Central memory CD8-positive, alpha-beta T cell (primary cell): ENCODE results near the gene AMD1.
"Not testable (repeated sequence)": the region's sequence is repeated elsewhere in the genome, so short reads cannot be mapped to it uniquely, and the experiment has no call there.

ENCODE experiments used
- ATAC-seq: fragments of 150-1000 bp; cut with Tn5 transposase; replicated peaks from 2 replicates; pipeline ENCODE4 v1.10.0; 2022; ENCODE audit warnings: mild to moderate bottlenecking, moderate FRiP score, moderate number of reproducible peaks; ENCODE audit not compliant: poor library complexity, severe bottlenecking; ENCODE audit errors: extremely low read depth
- DNase-seq, 2 donors: peaks; one replicate each; pipeline ENCODE4 v3.0.0; 2021; ENCODE audit warnings: low spot score in 2 of 2
- H3K27ac Mint-ChIP-seq: one replicate; pipeline ENCODE4 v1.8.0; 2022; ENCODE audit warnings: low read depth, mild to moderate bottlenecking, moderate library complexity, mixed read lengths
- H3K27me3 Mint-ChIP-seq: one replicate; pipeline ENCODE4 v1.8.0; 2022; ENCODE audit warnings: mixed read lengths
- H3K36me3 Mint-ChIP-seq: one replicate; pipeline ENCODE4 v1.8.0; 2022; ENCODE audit warnings: mild to moderate bottlenecking, moderate library complexity, mixed read lengths; ENCODE audit not compliant: insufficient read depth
- H3K4me1 Mint-ChIP-seq: one replicate; pipeline ENCODE4 v1.8.0; 2022; ENCODE audit warnings: mixed read lengths
- H3K4me3 Mint-ChIP-seq: one replicate; pipeline ENCODE4 v1.8.0; 2022; ENCODE audit warnings: mild to moderate bottlenecking, moderate library complexity, mixed read lengths
- H3K9me3 Mint-ChIP-seq: one replicate; pipeline ENCODE4 v1.8.0; 2022; ENCODE audit warnings: mixed read lengths

Gene AMD1

GRCh38 chr6:110882274-110882619, 7.7 kb downstream of the AMD1 start:
- ATAC-seq (no peak), DNase-seq (no peak)
- Mint-ChIP-seq H3K4me1 (peaks cover 84% of the 10 kb centered on the region), H3K27me3 (no peaks in the 10 kb centered on the region), H3K36me3 (peaks cover 19% of the 10 kb centered on the region), H3K4me3 (peak overlapping the region; percentile 40), H3K9me3 (no peaks in the 10 kb centered on the region), H3K27ac (peak overlapping the region; percentile 25)

- peaks cover 13% of the 10 kb centered on the region for H3K36me3 Mint-ChIP-seq
- H3K4me3 Mint-ChIP-seq: peak overlapping the region; percentile 40
- peak overlapping the region; percentile 25 for H3K27ac Mint-ChIP-seq
- no peaks in the 10 kb centered on the region for H3K27me3 Mint-ChIP-seq
- H3K4me1 Mint-ChIP-seq: peaks cover 79% of the 10 kb centered on the region
- DNase-seq: no peak
- no peak for ATAC-seq
- no peaks in the 10 kb centered on the region for H3K9me3 Mint-ChIP-seq
Measured at GRCh38 chr6:110882824-110883554, 8.4 kb downstream of the AMD1 start.

GRCh38 chr6:110884321-110884720, 9.7 kb downstream of the AMD1 start:
- H3K27me3 Mint-ChIP-seq: no peaks in the 10 kb centered on the region
- no peak overlapping the region for H3K27ac Mint-ChIP-seq
- no peaks in the 10 kb centered on the region for H3K9me3 Mint-ChIP-seq
- peaks cover 75% of the 10 kb centered on the region for H3K4me1 Mint-ChIP-seq
- no peak for DNase-seq
- ATAC-seq: no peak
- H3K36me3 Mint-ChIP-seq: peaks cover 18% of the 10 kb centered on the region
- peak overlapping the region; percentile 41 for H3K4me3 Mint-ChIP-seq

- no peak overlapping the region for H3K27ac Mint-ChIP-seq
- no peaks in the 10 kb centered on the region for H3K9me3 Mint-ChIP-seq
- H3K27me3 Mint-ChIP-seq: no peaks in the 10 kb centered on the region
- H3K4me3 Mint-ChIP-seq: no peak overlapping the region
- peaks cover 23% of the 10 kb centered on the region for H3K36me3 Mint-ChIP-seq
- no peak for DNase-seq
- no peak for ATAC-seq
- H3K4me1 Mint-ChIP-seq: peaks cover 64% of the 10 kb centered on the region
Measured at GRCh38 chr6:110885526-110885925, 10.9 kb downstream of the AMD1 start.

GRCh38 chr6:110886555-110887167, 12.1 kb downstream of the AMD1 start:
- H3K4me1 Mint-ChIP-seq: peaks cover 55% of the 10 kb centered on the region
- no peak overlapping the region for H3K4me3 Mint-ChIP-seq
- DNase-seq: no peak
- ATAC-seq: no peak
- no peak overlapping the region for H3K27ac Mint-ChIP-seq
- H3K36me3 Mint-ChIP-seq: peaks cover 31% of the 10 kb centered on the region
- no peaks in the 10 kb centered on the region for H3K27me3 Mint-ChIP-seq
- no peaks in the 10 kb centered on the region for H3K9me3 Mint-ChIP-seq

GRCh38 chr6:110890288-110890687, 15.7 kb downstream of the AMD1 start:
- Mint-ChIP-seq H3K36me3 (peaks cover 57% of the 10 kb centered on the region), H3K27ac (peak overlapping the region; percentile 13), H3K4me1 (peaks cover 23% of the 10 kb centered on the region)

GRCh38 chr6:110895907-110896608, 21.5 kb downstream of the AMD1 start:
- ATAC-seq: no peak
- Mint-ChIP-seq H3K4me1 (no peaks in the 10 kb centered on the region), H3K27ac (no peak overlapping the region), H3K9me3 (no peaks in the 10 kb centered on the region), H3K36me3 (peaks cover 57% of the 10 kb centered on the region), H3K27me3 (no peaks in the 10 kb centered on the region), H3K4me3 (no peak overlapping the region)
- no peak for DNase-seq

More at GRCh38 chr6:110890288-110890687, 15.7 kb downstream of the AMD1 start:
- DNase-seq (no peak), ATAC-seq (no peak)
- Mint-ChIP-seq H3K4me3 (no peak overlapping the region), H3K9me3 (no peaks in the 10 kb centered on the region), H3K27me3 (no peaks in the 10 kb centered on the region)

GRCh38 chr6:110897433-110897832, 22.8 kb downstream of the AMD1 start:
- no peaks in the 10 kb centered on the region for H3K4me1 Mint-ChIP-seq
- peaks cover 46% of the 10 kb centered on the region for H3K36me3 Mint-ChIP-seq
- H3K27me3 Mint-ChIP-seq: no peaks in the 10 kb centered on the region
- DNase-seq (no peak), ATAC-seq (no peak)
- H3K4me3 Mint-ChIP-seq: no peak overlapping the region
- H3K9me3 Mint-ChIP-seq: no peaks in the 10 kb centered on the region
- H3K27ac Mint-ChIP-seq: no peak overlapping the region

- Mint-ChIP-seq H3K4me3 (no peak overlapping the region), H3K4me1 (peaks cover 1% of the 10 kb centered on the region), H3K27ac (no peak overlapping the region), H3K27me3 (no peaks in the 10 kb centered on the region), H3K9me3 (no peaks in the 10 kb centered on the region), H3K36me3 (peaks cover 40% of the 10 kb centered on the region)
- DNase-seq (no peak), ATAC-seq (no peak)
Measured at GRCh38 chr6:110898111-110898510, 23.5 kb downstream of the AMD1 start.

GRCh38 chr6:110900028-110900598, 25.5 kb downstream of the AMD1 start:
- Mint-ChIP-seq H3K36me3 (peaks cover 25% of the 10 kb centered on the region), H3K27me3 (no peaks in the 10 kb centered on the region), H3K9me3 (peaks cover 7% of the 10 kb centered on the region), H3K4me3 (no peak overlapping the region), H3K27ac (no peak overlapping the region), H3K4me1 (peaks cover 5% of the 10 kb centered on the region)
- DNase-seq (no peak), ATAC-seq (no peak)

GRCh38 chr6:110901601-110902000, 27.0 kb downstream of the AMD1 start:
- Mint-ChIP-seq H3K9me3 (peaks cover 14% of the 10 kb centered on the region), H3K36me3 (peaks cover 11% of the 10 kb centered on the region)
- not testable (repeated sequence) for H3K27me3 Mint-ChIP-seq, ATAC-seq, H3K4me1 Mint-ChIP-seq, H3K4me3 Mint-ChIP-seq, DNase-seq, H3K27ac Mint-ChIP-seq

- Mint-ChIP-seq H3K9me3 (peaks cover 19% of the 10 kb centered on the region), H3K4me3 (no peak overlapping the region), H3K36me3 (peaks cover 9% of the 10 kb centered on the region), H3K27me3 (no peaks in the 10 kb centered on the region), H3K4me1 (peaks cover 5% of the 10 kb centered on the region), H3K27ac (no peak overlapping the region)
- no peak for ATAC-seq
- no peak for DNase-seq
Measured at GRCh38 chr6:110902091-110902490, 27.5 kb downstream of the AMD1 start.
